ENCODE data around the gene RLN3.

RLN3 gene

DNA sequence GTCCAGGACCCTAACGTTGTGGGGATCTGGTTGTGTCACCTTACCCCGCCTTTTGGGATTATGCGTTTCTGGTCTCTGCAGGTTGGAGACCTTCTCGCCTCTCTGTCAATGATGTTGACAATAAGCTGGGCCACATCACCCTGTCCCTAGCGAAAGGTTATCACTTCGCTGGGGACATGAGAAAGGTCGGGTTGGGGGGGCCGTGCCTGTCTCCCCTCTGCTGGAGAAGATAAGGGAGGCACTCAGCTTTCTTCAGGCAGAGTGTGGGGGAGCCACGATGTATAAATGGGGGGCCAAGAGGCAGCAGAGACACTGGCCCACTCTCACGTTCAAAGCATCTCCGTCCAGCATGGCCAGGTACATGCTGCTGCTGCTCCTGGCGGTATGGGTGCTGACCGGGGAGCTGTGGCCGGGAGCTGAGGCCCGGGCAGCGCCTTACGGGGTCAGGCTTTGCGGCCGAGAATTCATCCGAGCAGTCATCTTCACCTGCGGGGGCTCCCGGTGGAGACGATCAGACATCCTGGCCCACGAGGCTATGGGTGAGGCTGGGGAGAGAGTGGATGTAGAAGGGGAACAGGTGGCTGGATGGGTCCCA is at the start of gene RLN3:
RLN3 (plus strand) TSS at position 293 of the 595 bp plus-strand sequence; CDS start at position 350, 57 bp downstream.
- DNase-seq, result no peak

DNA sequence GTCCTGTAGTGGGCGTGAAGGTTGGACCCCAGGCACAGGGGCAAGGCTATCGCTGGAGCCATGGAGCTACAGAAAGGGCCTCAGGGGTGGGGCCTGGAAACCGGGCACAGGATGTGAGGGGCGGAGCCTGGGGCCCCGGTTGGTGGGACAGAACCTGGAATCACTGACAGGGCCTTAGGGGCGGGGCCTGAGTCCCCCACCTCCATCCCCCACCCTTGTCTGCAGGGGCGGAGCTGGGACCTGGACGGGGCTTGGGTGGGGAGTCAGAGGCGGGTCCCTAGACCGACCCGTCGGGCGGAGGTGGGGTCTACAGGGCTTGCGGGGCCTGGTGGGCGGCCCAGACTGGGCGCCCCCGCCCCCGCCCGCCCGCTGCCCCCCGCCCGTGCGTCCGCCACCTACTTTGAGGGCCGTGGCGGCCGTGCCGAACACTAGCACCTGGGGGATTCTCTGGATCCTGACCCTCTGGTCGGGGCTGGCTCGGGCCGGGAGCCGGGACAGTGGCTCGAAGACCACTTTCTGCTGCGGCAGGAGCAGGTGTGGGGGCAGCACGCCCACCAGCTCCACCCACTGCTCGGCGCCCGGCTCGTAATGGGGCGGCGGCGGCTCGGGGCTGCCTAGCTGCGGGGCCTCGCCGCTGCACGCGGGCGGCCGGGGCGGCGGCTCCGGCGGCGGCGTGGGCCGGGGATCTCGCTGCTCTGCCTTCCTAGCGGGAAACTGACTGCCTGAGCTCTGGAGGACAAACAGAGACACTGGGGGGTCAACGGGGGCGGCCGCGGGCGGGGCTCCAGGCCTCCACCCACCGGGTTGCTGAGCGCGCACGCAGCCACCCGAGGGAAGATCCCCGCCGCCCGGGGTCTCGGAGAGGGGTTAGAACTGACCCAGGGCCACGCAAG is 49.4 kb upstream of the RLN3 start:
- DNase-seq, result no peak

DNA sequence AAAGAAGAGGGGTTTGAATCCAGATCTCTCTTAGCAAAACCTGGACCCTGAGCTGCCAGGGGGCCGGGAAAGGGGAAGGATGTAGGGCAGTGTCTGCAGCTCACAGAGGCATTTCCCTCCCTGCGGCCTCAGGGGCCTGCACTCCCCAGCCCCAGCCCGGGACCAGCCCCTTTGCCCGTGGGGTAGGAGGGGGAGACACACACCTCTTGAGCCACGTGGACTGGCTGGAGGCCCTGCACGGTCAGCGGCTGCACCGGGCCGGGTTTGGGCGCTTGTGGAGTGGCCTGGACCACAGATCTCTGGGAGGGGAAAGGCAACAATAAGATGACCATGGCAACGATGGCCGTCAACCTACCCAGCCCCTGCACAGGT is 48.7 kb upstream of the RLN3 start:
- no peak for DNase-seq

GRCh38 chr19:13979686-13980085 is 48.3 kb upstream of the RLN3 start:
- no peak for DNase-seq

- no peak for DNase-seq
These were observed 47.6 kb upstream of the RLN3 start for GRCh38 chr19:13980340-13980739.

GRCh38 chr19:13981021-13981420 is 46.9 kb upstream of the RLN3 start:
- no peak for DNase-seq

DNA sequence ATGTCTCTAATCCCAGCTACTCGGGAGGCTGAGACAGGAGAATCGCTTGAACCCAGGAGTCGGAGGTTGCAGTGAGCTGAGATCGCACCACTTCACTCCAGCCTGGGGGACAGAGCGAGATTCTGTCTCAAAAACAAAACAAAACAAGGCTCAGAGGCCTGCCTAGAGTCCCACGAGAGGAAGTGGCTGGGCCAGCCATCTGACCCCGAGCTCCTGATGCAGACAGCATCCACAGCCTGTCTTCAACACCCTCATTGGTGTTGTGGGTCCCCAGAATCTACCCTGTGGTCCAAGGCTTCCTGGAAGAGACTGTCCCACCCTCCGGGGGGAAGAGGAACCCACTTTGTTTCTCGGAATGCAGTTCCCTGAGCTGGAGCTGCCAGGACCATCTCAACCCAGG is 46.5 kb upstream of the RLN3 start:
- DNase-seq, result no peak

- no peak for DNase-seq
These were observed 45.9 kb upstream of the RLN3 start for GRCh38 chr19:13981988-13982501.

DNA sequence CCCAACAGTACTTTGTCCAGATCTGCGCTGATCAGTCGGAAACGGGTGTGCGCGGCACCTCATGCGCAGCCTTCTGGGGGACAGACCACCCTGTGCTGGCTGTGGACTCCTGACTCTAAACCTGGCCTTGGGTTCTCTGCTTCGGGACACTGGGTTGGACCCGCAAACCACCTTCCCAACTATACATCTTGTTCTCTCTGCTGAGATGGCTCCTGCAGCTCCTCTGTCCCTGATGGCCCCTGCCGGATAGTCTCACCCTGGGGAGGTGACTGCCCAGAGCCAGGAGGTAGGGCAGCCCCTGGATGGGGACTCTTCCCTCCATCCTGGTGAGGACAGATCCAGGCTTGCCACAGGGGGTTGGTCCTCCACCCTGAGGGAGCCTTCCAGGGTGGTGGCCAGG is 45.2 kb upstream of the RLN3 start:
- DNase-seq, result no peak

- no peak for DNase-seq
These were observed 44.6 kb upstream of the RLN3 start for GRCh38 chr19:13983213-13983889.

DNA sequence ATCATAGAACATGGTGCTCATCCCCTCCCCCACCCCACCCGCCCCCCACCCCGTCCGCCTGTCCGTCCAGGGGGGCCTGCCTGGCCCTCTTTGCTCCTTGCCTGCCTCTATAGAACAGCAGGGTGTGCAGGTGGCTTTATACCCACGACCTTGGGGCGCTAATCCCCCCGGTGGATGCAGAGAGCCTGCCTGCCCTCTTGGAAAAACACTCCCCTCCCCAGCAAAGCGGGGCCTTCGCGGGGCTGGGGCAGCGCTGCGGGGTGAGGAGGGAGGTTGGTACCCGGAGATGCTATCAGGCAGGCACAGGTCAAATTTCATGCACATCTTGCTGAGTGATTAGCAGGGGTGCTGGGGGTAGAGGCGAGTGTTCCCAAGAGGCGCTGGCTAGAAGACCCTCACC is 43.8 kb upstream of the RLN3 start:
- DNase-seq, result no peak

- no peak for DNase-seq
These were observed 42.8 kb upstream of the RLN3 start for GRCh38 chr19:13984875-13985741.

DNA sequence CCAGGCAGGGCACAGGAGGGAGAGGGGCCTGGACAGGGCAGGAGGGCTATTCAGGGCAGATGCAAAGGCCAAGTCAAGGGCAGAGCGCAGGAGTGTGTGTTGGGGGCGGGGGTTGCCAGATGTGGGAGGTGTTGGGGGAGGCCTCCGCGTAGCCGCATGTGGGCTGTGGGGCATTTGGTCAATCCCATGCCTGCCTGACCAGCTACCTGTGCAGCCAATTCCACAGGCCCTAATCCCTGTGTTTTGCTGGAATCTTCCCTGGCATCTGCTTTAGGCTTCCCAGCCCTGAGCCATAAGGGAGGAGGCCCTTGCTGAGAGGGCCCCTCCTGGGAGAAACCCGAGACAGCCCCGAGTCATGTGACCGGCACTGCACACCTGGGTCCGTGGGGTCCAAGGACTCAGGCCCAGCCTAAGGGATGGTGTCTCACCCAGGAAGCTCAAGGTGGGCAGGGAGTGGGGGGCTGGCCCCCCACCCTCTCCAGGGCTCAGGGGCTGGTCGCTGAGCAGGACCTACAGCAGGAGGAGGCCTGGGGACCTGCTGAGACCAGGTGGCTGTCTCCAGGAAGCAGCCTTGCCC is 42.1 kb upstream of the RLN3 start:
- no peak for DNase-seq

GRCh38 chr19:13986348-13986904 is 41.5 kb upstream of the RLN3 start:
- DNase-seq, result peak; percentile 99

DNA sequence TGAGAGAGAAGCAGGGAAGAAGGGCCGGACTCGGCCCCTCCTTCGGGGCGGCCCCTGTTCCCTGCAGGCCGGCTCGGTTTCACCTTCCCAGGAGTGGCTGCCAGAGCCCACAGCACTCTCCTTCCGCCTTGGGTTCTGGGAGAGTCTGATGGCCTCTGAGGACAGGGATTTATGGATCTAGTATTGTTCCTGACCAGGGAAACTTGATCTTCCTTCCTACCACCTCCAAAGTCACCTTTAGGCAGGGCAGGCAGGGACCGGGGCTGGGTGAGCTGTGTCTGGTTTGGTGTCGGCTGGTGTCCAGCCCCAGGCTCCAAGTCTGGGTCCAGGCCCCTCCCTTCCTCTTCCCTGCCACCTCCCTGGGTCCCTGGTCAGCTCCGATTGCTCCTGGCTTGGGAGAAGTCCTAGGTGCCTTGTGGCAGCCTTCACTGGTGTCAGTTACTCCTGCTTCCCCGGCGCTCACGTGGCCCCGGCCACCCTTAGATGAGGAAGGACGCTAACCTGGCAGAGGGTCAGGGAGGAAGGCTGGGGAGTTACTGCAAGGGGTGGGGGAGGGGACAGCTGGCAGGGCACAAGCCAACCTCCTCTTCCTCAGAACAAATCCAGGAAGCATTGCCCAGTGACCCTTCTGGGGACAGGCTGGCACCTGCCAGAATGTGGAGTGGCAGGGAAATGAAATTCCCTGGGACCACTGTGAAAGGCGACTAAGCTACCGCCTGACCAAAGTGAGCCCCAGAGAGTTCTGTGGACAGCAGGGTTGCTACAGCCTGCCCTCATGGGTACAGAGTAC is 40.7 kb upstream of the RLN3 start:
- DNase-seq, result no peak

DNA sequence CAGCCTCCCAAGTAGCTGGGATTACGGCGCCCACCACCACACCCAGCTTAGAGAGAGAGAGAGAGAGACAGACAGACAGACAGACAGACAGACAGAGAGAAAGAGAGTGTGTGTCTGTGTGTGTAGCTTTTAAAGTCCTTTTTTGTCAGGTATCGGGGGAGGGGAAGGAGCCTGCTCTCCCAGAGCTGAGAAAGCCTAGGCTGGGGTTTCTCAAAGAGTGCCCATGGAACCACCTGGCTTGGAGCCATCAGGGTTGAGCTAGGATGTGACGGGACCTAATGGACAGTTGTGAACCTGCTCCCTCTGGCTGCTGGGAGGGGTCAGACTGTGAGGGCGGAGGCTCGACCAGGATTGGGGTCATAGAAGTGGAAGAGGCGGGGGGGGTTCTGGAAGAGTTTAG is 38.5 kb upstream of the RLN3 start:
- no peak for DNase-seq

- DNase-seq, result no peak
These were observed 37.9 kb upstream of the RLN3 start for GRCh38 chr19:13990085-13990484.

GRCh38 chr19:13992025-13992424 is 35.9 kb upstream of the RLN3 start:
- no peak for DNase-seq

DNA sequence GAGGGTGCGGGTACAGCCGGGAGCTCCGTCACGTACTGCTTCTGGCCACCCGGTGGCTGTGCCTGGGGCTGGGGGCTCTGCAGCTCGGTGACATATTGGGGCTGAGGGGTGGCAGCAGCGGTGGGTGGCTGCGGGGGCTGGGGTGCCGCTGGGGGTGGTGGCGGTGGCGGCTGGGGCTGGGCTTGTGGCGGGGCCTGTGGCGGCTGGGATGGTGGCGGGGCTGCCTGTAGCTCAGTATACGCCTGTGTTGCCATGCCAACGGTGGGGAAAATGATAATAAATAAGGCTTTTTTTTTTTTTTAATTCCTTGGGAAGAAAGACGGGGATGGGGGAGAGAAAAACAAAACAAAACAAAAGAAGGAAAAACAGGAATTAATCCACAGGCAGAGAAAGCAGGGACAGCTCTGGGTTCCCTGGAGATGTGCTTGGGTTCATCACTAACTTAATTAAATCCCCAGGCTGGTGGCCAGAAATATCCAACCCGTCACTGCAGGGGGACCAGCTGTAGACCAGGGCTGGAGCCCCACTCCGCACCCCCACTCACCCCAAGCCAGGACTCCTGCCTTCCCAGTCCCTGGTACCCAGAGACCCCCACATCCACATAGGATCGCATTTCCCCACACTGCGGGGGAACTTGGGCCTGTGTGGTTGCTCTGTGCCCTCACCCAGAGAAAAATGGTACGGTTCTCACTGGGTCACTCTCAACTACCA is 34.2 kb upstream of the RLN3 start:
- no peak for DNase-seq

- DNase-seq, result no peak
These were observed 32.8 kb upstream of the RLN3 start for GRCh38 chr19:13995017-13995728.

Data from activated CD4-positive, alpha-beta T cell treated with anti-CD3 and anti-CD28 coated beads, Interleukin-2, Interleukin-6, amounts not matched to agents 100 ng/mL and 50 ng/mL, durations not matched to agents 16 hours and 8 hours (primary cell).